ENCODE measurements around the gene PEX1.
"Not testable (repeated sequence)": the region's sequence is repeated elsewhere in the genome, so short reads cannot be mapped to it uniquely, and the experiment has no call there.

Gene PEX1

DNA sequence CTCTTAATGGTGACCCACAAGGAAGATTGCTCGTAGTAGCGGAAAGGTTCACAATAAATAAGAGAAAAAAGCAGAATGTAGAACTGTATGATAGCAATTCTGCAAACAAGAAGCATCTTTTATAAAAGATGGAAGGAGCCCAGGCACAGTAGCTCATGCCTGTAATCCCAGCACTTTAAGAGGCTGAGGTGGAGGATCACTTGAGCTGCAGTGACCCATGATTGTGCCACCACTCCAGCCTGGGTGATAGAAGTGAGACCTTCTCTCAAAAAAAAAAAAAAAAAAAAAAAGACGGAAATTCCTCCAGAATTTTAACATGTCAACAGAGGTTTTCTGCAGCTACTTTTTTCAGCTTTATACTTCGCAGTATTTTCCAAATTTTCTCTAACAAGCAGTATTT, 67.8 kb downstream of the PEX1 start:
- no peak for DNase-seq (ENCODE audit: low read depth)

- no peak for DNase-seq (ENCODE audit: low read depth)
Observed at GRCh38 chr7:92460109-92460508, 68.2 kb downstream of the PEX1 start.

GRCh38 chr7:92456236-92456635, 72.1 kb downstream of the PEX1 start:
- DNase-seq (ENCODE audit: low read depth) = no peak

- DNase-seq (ENCODE audit: low read depth) = no peak
Observed at GRCh38 chr7:92451645-92452044, 76.7 kb downstream of the PEX1 start.

DNA sequence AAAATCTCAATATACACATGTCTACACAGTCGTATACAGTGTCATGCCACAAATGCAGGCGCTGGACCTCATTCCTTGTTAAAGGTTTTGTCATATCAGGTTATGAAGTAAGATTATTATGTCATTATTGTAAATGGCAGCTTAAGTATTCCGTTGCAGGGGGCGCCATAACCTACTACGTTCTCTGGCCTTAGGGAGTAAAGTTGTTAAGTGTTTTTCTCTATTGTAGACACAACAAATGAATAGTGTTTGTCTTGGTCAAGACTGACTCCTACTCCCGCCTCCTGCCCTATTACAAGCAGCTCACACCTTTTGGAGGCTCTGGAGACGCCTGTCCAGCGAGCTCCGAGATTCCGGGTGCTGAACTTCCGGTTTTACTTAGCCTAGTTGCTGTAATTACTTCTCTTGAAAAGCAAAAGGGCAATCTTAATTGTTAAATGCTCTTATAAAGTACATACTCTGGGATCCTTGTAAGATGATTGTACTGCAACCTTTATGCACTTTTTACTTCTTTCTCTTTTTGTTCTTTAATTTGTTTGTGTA, 80.0 kb downstream of the PEX1 start:
- peak; percentile 55 for DNase-seq (ENCODE audit: low read depth)

DNA sequence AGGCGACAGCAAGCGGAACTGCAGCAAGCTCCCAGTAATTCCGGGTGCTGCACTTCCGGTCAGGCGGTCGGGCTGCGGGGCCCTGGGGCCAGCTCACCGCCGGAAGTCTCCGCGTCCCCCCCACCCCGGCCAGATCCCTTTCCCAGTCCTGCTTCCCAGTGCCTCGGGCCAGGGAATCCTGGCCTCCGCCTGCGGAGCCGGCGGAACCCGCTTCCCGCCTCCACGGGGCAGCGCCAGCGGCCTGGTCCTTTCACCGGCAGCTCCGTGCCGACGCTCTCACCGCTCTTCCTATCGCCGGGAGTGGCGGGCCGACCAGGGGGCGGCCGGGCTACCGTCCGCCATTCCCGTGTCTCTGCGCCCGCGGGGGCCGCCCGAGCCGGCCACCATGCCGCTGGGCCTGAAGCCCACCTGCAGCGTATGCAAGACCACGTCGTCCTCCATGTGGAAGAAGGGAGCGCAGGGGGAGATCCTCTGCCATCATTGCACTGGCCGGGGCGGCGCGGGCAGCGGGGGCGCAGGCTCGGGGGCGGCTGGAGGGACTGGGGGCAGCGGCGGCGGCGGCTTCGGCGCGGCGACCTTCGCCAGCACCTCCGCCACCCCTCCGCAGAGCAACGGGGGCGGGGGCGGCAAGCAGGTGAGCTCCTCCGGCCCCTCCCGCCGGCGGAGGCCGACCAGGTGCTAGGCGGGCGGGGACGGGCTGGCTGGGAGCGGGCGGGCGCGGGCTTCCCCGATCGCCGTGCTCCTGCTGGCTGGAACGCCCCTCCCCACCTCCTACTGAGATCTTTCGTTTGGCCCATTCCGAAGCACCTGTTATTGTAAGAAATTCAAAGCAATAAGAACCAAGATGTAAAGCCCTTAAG, 80.7 kb downstream of the PEX1 start, which contains the start of gene GATAD1:
Gene GATAD1 (plus strand): TSS at position 138 of the 860 bp plus-strand sequence. CDS start 248 bp downstream, at position 386.
- peak; percentile 71 for DNase-seq (ENCODE audit: low read depth)

- DNase-seq (ENCODE audit: low read depth) = no peak
Observed at GRCh38 chr7:92446869-92447344, 81.4 kb downstream of the PEX1 start.

DNA sequence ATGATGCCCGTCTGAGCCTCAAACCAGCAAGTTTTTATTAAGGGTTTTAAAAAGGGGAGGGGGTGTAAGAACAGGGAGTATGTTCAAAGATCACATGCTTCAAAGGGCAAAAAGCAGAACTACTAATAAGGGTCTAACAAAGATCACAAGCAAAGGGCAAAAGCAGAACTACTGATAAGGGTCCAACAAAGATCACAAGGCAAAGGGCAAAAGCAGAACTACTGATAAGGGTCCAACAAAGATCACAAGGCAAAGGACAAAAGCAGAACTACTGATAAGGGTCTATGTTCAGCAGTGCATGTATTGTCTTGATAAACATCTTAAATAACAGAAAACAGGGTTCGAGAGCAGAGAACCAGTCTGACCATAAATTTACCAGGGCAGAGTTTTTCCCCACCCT, 85.6 kb downstream of the PEX1 start:
- not testable (repeated sequence) for DNase-seq (ENCODE audit: low read depth)

- DNase-seq (ENCODE audit: low read depth) = no peak
Observed at GRCh38 chr7:92437956-92438491, 90.3 kb downstream of the PEX1 start.
